Astrocyte (in vitro differentiated cells and primary cell): ENCODE data around the gene F5. TPM values are rescaled to one million over a fixed set of nuclear protein-coding genes. Genes with fewer than 3 reads are reported as not detected.
A peak's percentile ranks its signal among the peaks of the same experiment; 100 is the strongest.

Experiments
- DNase-seq: peaks from one replicate; pipeline ENCODE4 v3.0.0-alpha.2; 2010; ENCODE audit warnings: low read depth
- FAIRE-seq: peaks from 2 replicates; lab custom pipeline; 2011; peaks lifted over from hg19 to GRCh38; lab: Jason Lieb, UNC
- H2AFZ ChIP-seq: 2 replicates; pipeline ENCODE4 v1.6.0; 2012; ENCODE audit warnings: low read depth, low read length, inconsistent platforms
- H3K27ac ChIP-seq: 2 replicates; pipeline ENCODE4 v1.5.1; 2011; ENCODE audit warnings: low read depth, low read length, inconsistent platforms
- H3K27me3 ChIP-seq: 2 replicates; pipeline ENCODE4 v1.6.0; 2011; ENCODE audit warnings: low read length, inconsistent platforms; ENCODE audit not compliant: insufficient read depth
- H3K36me3 ChIP-seq: 2 replicates; pipeline ENCODE4 v1.5.1; 2011; ENCODE audit warnings: low read length, inconsistent platforms; ENCODE audit not compliant: insufficient read depth
- H3K4me1 ChIP-seq: 2 replicates; pipeline ENCODE4 v1.5.1; 2011; ENCODE audit warnings: low read length, inconsistent platforms; ENCODE audit not compliant: insufficient read depth
- H3K4me2 ChIP-seq: 2 replicates; pipeline ENCODE4 v1.6.0; 2012; ENCODE audit warnings: low read length, inconsistent platforms
- H3K4me3 ChIP-seq: 2 replicates; pipeline ENCODE4 v1.5.1; 2011; ENCODE audit warnings: low read depth, mild to moderate bottlenecking, low read length, inconsistent platforms; ENCODE audit not compliant: insufficient read depth
- H3K79me2 ChIP-seq: 2 replicates; pipeline ENCODE4 v1.6.0; 2012; ENCODE audit warnings: mild to moderate bottlenecking, low read length, inconsistent platforms; ENCODE audit not compliant: insufficient read depth
- H3K9ac ChIP-seq: 2 replicates; pipeline ENCODE4 v1.6.0; 2012; ENCODE audit warnings: mild to moderate bottlenecking, low read length, inconsistent platforms
- H3K9me3 ChIP-seq: 2 replicates; pipeline ENCODE4 v1.5.1; 2012; ENCODE audit warnings: low read depth, mild to moderate bottlenecking, low read length, inconsistent platforms; ENCODE audit not compliant: insufficient read depth
- H4K20me1 ChIP-seq: 2 replicates; pipeline ENCODE4 v1.6.0; 2012; ENCODE audit warnings: low read length, inconsistent platforms; ENCODE audit not compliant: insufficient read depth
- H3K27ac Mint-ChIP-seq: one replicate; pipeline ENCODE4 v1.8.0; 2021; ENCODE audit warnings: mild to moderate bottlenecking, mixed read lengths; ENCODE audit not compliant: unreplicated experiment
- H3K27me3 Mint-ChIP-seq: one replicate; pipeline ENCODE4 v1.8.0; 2021; ENCODE audit warnings: low read depth, mixed read lengths; ENCODE audit not compliant: unreplicated experiment
- H3K36me3 Mint-ChIP-seq: one replicate; pipeline ENCODE4 v1.8.0; 2021; ENCODE audit warnings: low read depth, mixed read lengths; ENCODE audit not compliant: unreplicated experiment
- H3K4me1 Mint-ChIP-seq: one replicate; pipeline ENCODE4 v1.8.0; 2021; ENCODE audit warnings: low read depth, mixed read lengths; ENCODE audit not compliant: unreplicated experiment
- H3K4me3 Mint-ChIP-seq: one replicate; pipeline ENCODE4 v1.8.0; 2021; ENCODE audit warnings: mild to moderate bottlenecking, moderate library complexity, mixed read lengths; ENCODE audit not compliant: unreplicated experiment
- H3K9me3 Mint-ChIP-seq: one replicate; pipeline ENCODE4 v1.8.0; 2021; ENCODE audit warnings: mild to moderate bottlenecking, mixed read lengths; ENCODE audit not compliant: unreplicated experiment
- EZH2 ChIP-seq: IDR thresholded peaks from 2 replicates; pipeline ENCODE4 v1.6.1; 2012; ENCODE audit warnings: mild to moderate bottlenecking, low read length, inconsistent platforms; ENCODE audit not compliant: insufficient read depth
- total RNA-seq: library from RNA; stranded (reverse); gene quantifications from 2 replicates; pipeline ENCODE4 v1.2.1, GENCODE V29; 2021
- TF ChIP-seq, protein P1 (sequence below): IDR thresholded peaks from 2 replicates; pipeline ENCODE4 v1.5.1; 2011; ENCODE audit warnings: low read depth, mild to moderate bottlenecking, inconsistent platforms, low read length, moderate library complexity; ENCODE audit not compliant: insufficient read depth

F5 gene
- total RNA-seq, 1 donor from 2014 or later = 0.18 TPM

DNA sequence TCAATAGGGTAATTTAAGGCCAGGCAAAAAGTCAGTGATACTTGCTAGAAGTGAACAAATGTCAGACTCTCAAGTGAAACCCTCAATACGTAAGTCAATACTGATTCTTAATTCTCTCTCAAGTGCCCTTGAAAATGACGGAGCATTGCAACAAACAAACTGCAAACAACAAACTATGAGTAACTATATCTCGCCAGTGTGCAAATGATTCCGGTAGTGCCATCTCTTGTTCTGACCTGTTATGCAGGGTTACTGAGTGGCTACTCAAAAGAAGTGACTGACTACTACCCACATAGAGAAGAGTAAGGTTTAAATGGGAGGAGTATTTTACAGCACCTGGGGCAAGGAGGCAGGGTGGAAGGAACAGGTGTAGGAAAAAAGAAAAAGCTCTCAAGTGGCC lies 102.2 kb downstream of the F5 start:
- Mint-ChIP-seq H3K4me3 (peak overlapping the region; percentile 95), H3K9me3 (no peaks in the 10 kb centered on the region), H3K4me1 (peaks cover 37% of the 10 kb centered on the region), H3K27me3 (no peaks in the 10 kb centered on the region), H3K36me3 (no peaks in the 10 kb centered on the region), H3K27ac (peak overlapping the region; percentile 48)
- Histone ChIP-seq H3K27ac (no peak overlapping the region), H3K9me3 (no peaks in the 10 kb centered on the region), H4K20me1 (peaks cover 48% of the 10 kb centered on the region), H3K36me3 (no peaks in the 10 kb centered on the region), H3K27me3 (no peaks in the 10 kb centered on the region), H3K9ac (peak overlapping the region; percentile 96), H3K4me2 (peak overlapping the region; percentile 94), H3K4me3 (peak overlapping the region; percentile 82), H3K79me2 (peaks cover 58% of the 10 kb centered on the region), H2AFZ (no peak overlapping the region), H3K4me1 (peaks cover 30% of the 10 kb centered on the region)
- TF ChIP-seq EZH2 = no peak
- TF ChIP-seq, protein P1, sequence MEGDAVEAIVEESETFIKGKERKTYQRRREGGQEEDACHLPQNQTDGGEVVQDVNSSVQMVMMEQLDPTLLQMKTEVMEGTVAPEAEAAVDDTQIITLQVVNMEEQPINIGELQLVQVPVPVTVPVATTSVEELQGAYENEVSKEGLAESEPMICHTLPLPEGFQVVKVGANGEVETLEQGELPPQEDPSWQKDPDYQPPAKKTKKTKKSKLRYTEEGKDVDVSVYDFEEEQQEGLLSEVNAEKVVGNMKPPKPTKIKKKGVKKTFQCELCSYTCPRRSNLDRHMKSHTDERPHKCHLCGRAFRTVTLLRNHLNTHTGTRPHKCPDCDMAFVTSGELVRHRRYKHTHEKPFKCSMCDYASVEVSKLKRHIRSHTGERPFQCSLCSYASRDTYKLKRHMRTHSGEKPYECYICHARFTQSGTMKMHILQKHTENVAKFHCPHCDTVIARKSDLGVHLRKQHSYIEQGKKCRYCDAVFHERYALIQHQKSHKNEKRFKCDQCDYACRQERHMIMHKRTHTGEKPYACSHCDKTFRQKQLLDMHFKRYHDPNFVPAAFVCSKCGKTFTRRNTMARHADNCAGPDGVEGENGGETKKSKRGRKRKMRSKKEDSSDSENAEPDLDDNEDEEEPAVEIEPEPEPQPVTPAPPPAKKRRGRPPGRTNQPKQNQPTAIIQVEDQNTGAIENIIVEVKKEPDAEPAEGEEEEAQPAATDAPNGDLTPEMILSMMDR = no peak
- no peak for FAIRE-seq
- DNase-seq = no peak

DNA sequence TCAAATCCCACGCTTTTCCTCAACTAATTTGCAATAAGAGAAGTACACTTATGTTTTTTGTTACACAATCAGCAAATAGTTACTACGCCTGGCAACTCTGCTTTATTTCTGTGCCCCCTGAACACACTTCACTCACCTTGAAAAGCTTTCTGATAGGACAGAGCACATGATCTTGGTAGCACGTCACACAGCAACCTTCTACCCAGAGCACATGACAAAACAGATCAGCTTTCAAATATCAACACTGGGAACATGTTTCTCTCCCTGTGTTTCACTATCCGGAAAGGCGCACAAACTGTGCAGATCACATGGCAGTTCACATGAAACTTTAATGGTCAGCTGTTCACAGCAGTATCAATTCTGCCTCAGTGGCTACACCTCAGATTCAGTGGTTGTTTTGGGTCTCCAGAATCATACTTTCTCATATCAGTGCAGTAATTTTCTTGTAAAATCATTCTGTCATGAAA lies 102.7 kb downstream of the F5 start:
- peak overlapping the region; percentile 3 for H3K27ac Mint-ChIP-seq
- H2AFZ ChIP-seq = no peak overlapping the region
- H3K9ac ChIP-seq = peak overlapping the region; percentile 15
- H3K4me3 Mint-ChIP-seq = peak overlapping the region; percentile 95
- no peak overlapping the region for H3K27ac ChIP-seq
- H3K4me3 ChIP-seq = peak overlapping the region; percentile 82
- H3K79me2 ChIP-seq = peaks cover 64% of the 10 kb centered on the region
- H3K27me3 Mint-ChIP-seq = no peaks in the 10 kb centered on the region
- H3K4me1 Mint-ChIP-seq = peaks cover 41% of the 10 kb centered on the region
- no peaks in the 10 kb centered on the region for H3K9me3 Mint-ChIP-seq
- DNase-seq (peak; percentile 42), FAIRE-seq (no peak)
- no peaks in the 10 kb centered on the region for H3K36me3 Mint-ChIP-seq
- peaks cover 30% of the 10 kb centered on the region for H3K4me1 ChIP-seq
- H3K4me2 ChIP-seq = peak overlapping the region; percentile 94
- H4K20me1 ChIP-seq = peaks cover 53% of the 10 kb centered on the region
- H3K9me3 ChIP-seq = no peaks in the 10 kb centered on the region
- H3K36me3 ChIP-seq = no peaks in the 10 kb centered on the region
- TF ChIP-seq EZH2 = no peak
- TF ChIP-seq, protein P1 = no peak
- no peaks in the 10 kb centered on the region for H3K27me3 ChIP-seq

DNA sequence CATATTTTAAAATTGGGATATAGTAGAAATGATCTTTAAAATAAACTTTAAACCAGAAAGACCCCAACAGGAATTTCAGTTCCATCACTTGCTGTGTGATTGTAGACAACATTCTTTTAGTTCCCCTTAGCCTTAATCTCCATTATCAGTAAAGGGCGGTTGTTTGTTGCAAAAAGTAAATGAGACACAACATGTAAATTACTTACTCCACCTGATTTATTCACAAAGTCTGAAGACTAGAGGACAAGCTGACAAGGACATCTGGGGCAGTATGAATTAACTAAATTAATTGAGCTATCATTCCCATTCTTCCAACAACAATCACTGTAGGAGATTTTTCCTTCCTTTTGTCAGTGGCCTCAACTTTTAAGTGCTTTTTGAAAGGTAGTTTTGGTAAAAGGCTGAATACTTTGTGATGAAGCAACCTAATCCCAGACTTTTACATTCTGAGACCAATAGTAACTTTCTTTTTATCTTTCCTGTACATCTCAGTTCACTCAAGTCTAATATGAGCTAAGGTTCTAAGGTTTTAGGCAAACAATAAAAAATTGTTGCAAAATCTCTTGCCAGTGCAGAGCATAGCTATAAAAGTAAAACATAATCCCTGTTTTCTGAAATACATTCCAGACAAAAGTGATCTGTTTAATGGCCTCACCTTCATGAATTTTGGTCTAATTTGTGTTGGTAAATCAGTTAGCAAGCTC lies 106.8 kb downstream of the F5 start:
- H3K36me3 ChIP-seq = no peaks in the 10 kb centered on the region
- H3K27ac ChIP-seq = no peak overlapping the region
- Mint-ChIP-seq H3K27ac (no peak overlapping the region), H3K4me3 (no peak overlapping the region), H3K27me3 (no peaks in the 10 kb centered on the region), H3K9me3 (no peaks in the 10 kb centered on the region), H3K4me1 (peaks cover 27% of the 10 kb centered on the region), H3K36me3 (peaks cover 2% of the 10 kb centered on the region)
- H4K20me1 ChIP-seq = peaks cover 67% of the 10 kb centered on the region
- DNase-seq = no peak
- no peak for FAIRE-seq
- H3K4me3 ChIP-seq = no peak overlapping the region
- peaks cover 75% of the 10 kb centered on the region for H3K79me2 ChIP-seq
- H3K4me1 ChIP-seq = peaks cover 13% of the 10 kb centered on the region
- H2AFZ ChIP-seq = no peak overlapping the region
- H3K9me3 ChIP-seq = no peaks in the 10 kb centered on the region
- no peak overlapping the region for H3K4me2 ChIP-seq
- TF ChIP-seq, protein P1 = no peak
- TF ChIP-seq EZH2 = no peak
- H3K27me3 ChIP-seq = no peaks in the 10 kb centered on the region
- H3K9ac ChIP-seq = no peak overlapping the region
